HCT116 (cell line): Measurements from ENCODE around the gene PLAC8L1. TPM values are rescaled to one million over a fixed set of nuclear protein-coding genes. Genes with fewer than 3 reads are reported as not detected.

Experiments
- ATAC-seq: fragments of 200-7000 bp; cut with Tn5 transposase; 2 replicates; pipeline ENCODE4 v1.9.1; 2020; ENCODE audit warnings: mild to moderate bottlenecking, moderate library complexity
- BruUV-seq: library from RNA; stranded (reverse); fragments of 400-500 nt; replicated peaks from 2 replicates; lab custom pipeline; 2021; lab: Mats Ljungman, UMichigan
- CTCF ChIA-PET: fragments of 300-600 bp; sonication (Branson Sonifier 250); formaldehyde crosslinking; loops from one replicate; lab custom pipeline; 2021; ENCODE audit warnings: antibody characterized with exemption; lab: Charles Lee
- POLR2A ChIA-PET: fragments of 300-600, 350-600 bp; sonication (Branson Sonifier 250); formaldehyde crosslinking; loops from one replicate; lab custom pipeline; 2021; ENCODE audit warnings: antibody characterized with exemption; lab: Charles Lee
- RAD21 ChIA-PET, 2 experiments: fragments of 300-600 bp; sonication (Branson Sonifier 250); formaldehyde crosslinking; loops; one replicate each; lab custom pipeline; 2023; ENCODE audit warnings: low total read pairs in 2 of 2; ENCODE audit not compliant: uncharacterized antibody in 2 of 2, unreplicated experiment in 2 of 2, low non-redundant PET in 1 of 2; lab: Charles Lee
- DNase-seq: peaks from one replicate; pipeline ENCODE4 v3.0.0-alpha.2; 2010; ENCODE audit warnings: low read depth, low spot score
- H2AFZ ChIP-seq: fragments of 200-600 bp; shearing (Covaris generic), sonication (generic); 2 replicates; pipeline ENCODE4 v1.6.1; 2017; ENCODE audit warnings: low read depth, mixed run types, mixed read lengths, antibody characterized with exemption, low read length; ENCODE audit not compliant: poor library complexity, severe bottlenecking
- H3K27ac ChIP-seq: 2 replicates; pipeline ENCODE4 v1.5.1; 2012; ENCODE audit warnings: low read depth, low read length
- H3K27me3 ChIP-seq: fragments of 200-600 bp; sonication (generic); 2 replicates; pipeline ENCODE4 v1.6.1; 2016; ENCODE audit warnings: mixed run types, low read length, mixed read lengths; ENCODE audit not compliant: insufficient read depth
- H3K36me3 ChIP-seq, 2 experiments: fragments of 200-500 bp in 1 of 2; fragments of 200-600 bp in 1 of 2; sonication (Bioruptor generic) in 1 of 2; sonication (generic) in 1 of 2; 2 replicates each; pipeline versions ENCODE4 v1.5.1 to v1.6.1; 2014 to 2016; ENCODE audit warnings: low read length in 2 of 2, inconsistent platforms in 1 of 2, mixed read lengths in 1 of 2, mixed run types in 1 of 2; ENCODE audit not compliant: insufficient read depth in 2 of 2, control insufficient read depth in 1 of 2
- H3K4me1 ChIP-seq, 2 experiments: fragments of 200-600 bp in 1 of 2; sonication (generic) in 1 of 2; 2 replicates each; pipeline versions ENCODE4 v1.5.1 to v1.6.1; 2012 to 2017; ENCODE audit warnings: low read length in 2 of 2, inconsistent platforms in 1 of 2, mild to moderate bottlenecking in 1 of 2, mixed read lengths in 1 of 2, mixed run types in 1 of 2, moderate library complexity in 1 of 2; ENCODE audit not compliant: insufficient read depth in 2 of 2, control insufficient read depth in 1 of 2
- H3K4me2 ChIP-seq: fragments of 200-600 bp; sonication (generic); 2 replicates; pipeline ENCODE4 v1.6.1; 2017; ENCODE audit warnings: mixed run types, low read length, mixed read lengths
- H3K4me3 ChIP-seq, 2 experiments: fragments of 200-600 bp in 1 of 2; sonication (generic) in 1 of 2; replicated peaks in 1 of 2; 2 replicates each; pipeline ENCODE4 v1.5.1; 2011 to 2016; ENCODE audit warnings: low read length in 2 of 2, control low read depth in 1 of 2, low read depth in 1 of 2, mild to moderate bottlenecking in 1 of 2, mixed read lengths in 1 of 2, mixed run types in 1 of 2
- H3K79me2 ChIP-seq: fragments of 200-600 bp; sonication (generic); 2 replicates; pipeline ENCODE4 v1.6.1; 2017; ENCODE audit warnings: mild to moderate bottlenecking, mixed run types, low read length, moderate library complexity, mixed read lengths; ENCODE audit not compliant: insufficient read depth
- H3K9ac ChIP-seq: fragments of 200-600 bp; sonication (generic); 2 replicates; pipeline ENCODE4 v1.6.1; 2016; ENCODE audit warnings: low read length, mixed read lengths
- H3K9me2 ChIP-seq: fragments of 200-600 bp; sonication (generic), shearing (Covaris generic); 2 replicates; pipeline ENCODE4 v1.6.1; 2017; ENCODE audit warnings: mixed run types, mild to moderate bottlenecking, moderate library complexity; ENCODE audit not compliant: insufficient read depth
- H3K9me3 ChIP-seq, 2 experiments: fragments of 200-500 bp in 1 of 2; fragments of 200-600 bp in 1 of 2; sonication (Bioruptor generic) in 1 of 2; sonication (generic) in 1 of 2; 2 replicates each; pipeline ENCODE4 v1.6.1; 2014 to 2017; ENCODE audit warnings: low read length in 2 of 2, mixed read lengths in 2 of 2, inconsistent platforms in 1 of 2, low read depth in 1 of 2, mild to moderate bottlenecking in 1 of 2, mixed run types in 1 of 2, moderate library complexity in 1 of 2; ENCODE audit not compliant: control insufficient read depth in 1 of 2, insufficient read depth in 1 of 2
- H4K20me1 ChIP-seq: fragments of 200-600 bp; sonication (generic), shearing (Covaris generic); 2 replicates; pipeline ENCODE4 v1.6.1; 2017; ENCODE audit warnings: mixed run types, mild to moderate bottlenecking, moderate library complexity; ENCODE audit not compliant: insufficient read depth
- CEBPB ChIP-seq: IDR thresholded peaks from 2 replicates; pipeline ENCODE4 v1.6.1; 2012; ENCODE audit warnings: low read depth
- EZH2phosphoT487 ChIP-seq: fragments of 200-600 bp; IDR thresholded peaks from 2 replicates; pipeline ENCODE4 v1.6.1; 2018; ENCODE audit warnings: antibody characterized with exemption, borderline replicate concordance
- MAX ChIP-seq: IDR thresholded peaks from 2 replicates; pipeline ENCODE4 v1.6.1; 2012
- POLR2A ChIP-seq: IDR thresholded peaks from 2 replicates; pipeline ENCODE4 v1.7.0; 2011; ENCODE audit warnings: borderline replicate concordance; ENCODE audit not compliant: insufficient read depth, insufficient read length; ENCODE audit errors: extremely low read depth
- REST ChIP-seq: IDR thresholded peaks from 2 replicates; pipeline ENCODE4 v1.6.1; 2012; ENCODE audit warnings: low read depth
- SIN3A ChIP-seq: IDR thresholded peaks from 2 replicates; pipeline ENCODE4 v1.6.1; 2012; ENCODE audit warnings: low read depth
- intact Hi-C: fragments of 100-400 bp; cut with micrococcal nuclease; formaldehyde crosslinking; loops from 2 replicates; pipeline ENCODE4 v1.10.0; 2022
- total RNA-seq: library from RNA; stranded (reverse); gene quantifications from one replicate; pipeline ENCODE4 v1.2.1, GENCODE V29; 2021; ENCODE audit not compliant: unreplicated experiment

The PLAC8L1 gene
- total RNA-seq, 1 experiment from 2014 or later: 2.6 TPM

- no peak for TF ChIP-seq MAX
Measured at GRCh38 chr5:146084376-146084775, 21.0 kb downstream of the PLAC8L1 start (continued).

- Histone ChIP-seq H2AFZ (no peak overlapping the region), H3K4me2 (no peak overlapping the region), H3K27me3 (no peaks in the 10 kb centered on the region), H3K4me1 (peaks cover 2 to 9% of the 10 kb centered on the region in 2 experiments; a peak in 3 of 4 replicates), H3K9ac (no peak overlapping the region), H3K27ac (no peak overlapping the region), H4K20me1 (no peaks in the 10 kb centered on the region), H3K9me3 (no peaks in the 10 kb centered on the region), H3K36me3 (no peaks in the 10 kb centered on the region), H3K79me2 (no peaks in the 10 kb centered on the region), H3K9me2 (no peaks in the 10 kb centered on the region), H3K4me3 (no peak overlapping the region)
- RAD21 ChIA-PET: no interaction called here
- TF ChIP-seq EZH2phosphoT487 (no peak), SIN3A (no peak), CEBPB (no peak), MAX (no peak), REST (no peak), POLR2A (no peak)
- no peak for ATAC-seq
- POLR2A ChIA-PET: no interaction called here
- CTCF ChIA-PET: no interaction called here
- DNase-seq: no peak
- BruUV-seq: no TSS peak
- intact Hi-C loops: no loop called here
Measured at GRCh38 chr5:146082798-146083197, 22.6 kb downstream of the PLAC8L1 start.
